ENCODE measurements around the gene ALX4. TPM values are rescaled to one million over a fixed set of nuclear protein-coding genes. Genes with fewer than 3 reads are reported as not detected.

The ALX4 gene
- polyA plus RNA-seq, 2 of the 4 experiments (the other 2 are of a cell fraction), result 1.00 to 5.6 TPM

DNA sequence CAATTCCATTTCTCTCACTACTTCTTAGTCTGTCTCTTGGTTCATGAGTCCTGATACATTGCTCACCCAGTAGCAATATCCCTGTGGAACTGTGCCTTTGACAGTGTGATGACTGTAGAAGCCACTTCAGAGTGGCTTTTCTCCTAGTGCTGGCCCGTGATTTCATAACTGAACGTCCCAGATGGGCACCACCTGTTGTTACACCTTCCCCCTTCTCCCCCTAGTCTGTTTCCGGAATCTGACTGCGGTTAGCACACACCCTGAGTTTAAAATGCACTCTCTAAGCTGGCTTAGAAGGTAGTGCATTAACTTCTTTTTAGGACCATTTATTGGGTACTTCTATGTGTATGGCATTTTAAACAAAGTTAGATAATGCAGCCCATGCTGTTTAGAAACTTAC, 83.0 kb downstream of the ALX4 start:
- Histone ChIP-seq H3K27ac (no peak overlapping the region), H3K9me3 (no peaks in the 10 kb centered on the region), H3K4me2 (no peak overlapping the region), H3K4me1 (peaks cover 7% of the 10 kb centered on the region), H3K4me3 (no peak overlapping the region)
- TF ChIP-seq HEYL (CRISPR knock-in tag; IDR thresholded peaks at IDR 0.05), result no peak
- TF ChIP-seq, protein P1, sequence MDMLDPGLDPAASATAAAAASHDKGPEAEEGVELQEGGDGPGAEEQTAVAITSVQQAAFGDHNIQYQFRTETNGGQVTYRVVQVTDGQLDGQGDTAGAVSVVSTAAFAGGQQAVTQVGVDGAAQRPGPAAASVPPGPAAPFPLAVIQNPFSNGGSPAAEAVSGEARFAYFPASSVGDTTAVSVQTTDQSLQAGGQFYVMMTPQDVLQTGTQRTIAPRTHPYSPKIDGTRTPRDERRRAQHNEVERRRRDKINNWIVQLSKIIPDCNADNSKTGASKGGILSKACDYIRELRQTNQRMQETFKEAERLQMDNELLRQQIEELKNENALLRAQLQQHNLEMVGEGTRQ (IDR thresholded peaks at IDR 0.05), result no peak
- TF ChIP-seq CEBPB (IDR thresholded peaks at IDR 0.05), result no peak
- no peak for TF ChIP-seq JUNB (IDR thresholded peaks at IDR 0.05)
- no peak for TF ChIP-seq KDM1A (IDR thresholded peaks at IDR 0.05; ENCODE audit: low read depth)
- no peak for TF ChIP-seq RCOR1 (IDR thresholded peaks at IDR 0.05; ENCODE audit: low read depth, low read length)
- TF ChIP-seq, protein P2, sequence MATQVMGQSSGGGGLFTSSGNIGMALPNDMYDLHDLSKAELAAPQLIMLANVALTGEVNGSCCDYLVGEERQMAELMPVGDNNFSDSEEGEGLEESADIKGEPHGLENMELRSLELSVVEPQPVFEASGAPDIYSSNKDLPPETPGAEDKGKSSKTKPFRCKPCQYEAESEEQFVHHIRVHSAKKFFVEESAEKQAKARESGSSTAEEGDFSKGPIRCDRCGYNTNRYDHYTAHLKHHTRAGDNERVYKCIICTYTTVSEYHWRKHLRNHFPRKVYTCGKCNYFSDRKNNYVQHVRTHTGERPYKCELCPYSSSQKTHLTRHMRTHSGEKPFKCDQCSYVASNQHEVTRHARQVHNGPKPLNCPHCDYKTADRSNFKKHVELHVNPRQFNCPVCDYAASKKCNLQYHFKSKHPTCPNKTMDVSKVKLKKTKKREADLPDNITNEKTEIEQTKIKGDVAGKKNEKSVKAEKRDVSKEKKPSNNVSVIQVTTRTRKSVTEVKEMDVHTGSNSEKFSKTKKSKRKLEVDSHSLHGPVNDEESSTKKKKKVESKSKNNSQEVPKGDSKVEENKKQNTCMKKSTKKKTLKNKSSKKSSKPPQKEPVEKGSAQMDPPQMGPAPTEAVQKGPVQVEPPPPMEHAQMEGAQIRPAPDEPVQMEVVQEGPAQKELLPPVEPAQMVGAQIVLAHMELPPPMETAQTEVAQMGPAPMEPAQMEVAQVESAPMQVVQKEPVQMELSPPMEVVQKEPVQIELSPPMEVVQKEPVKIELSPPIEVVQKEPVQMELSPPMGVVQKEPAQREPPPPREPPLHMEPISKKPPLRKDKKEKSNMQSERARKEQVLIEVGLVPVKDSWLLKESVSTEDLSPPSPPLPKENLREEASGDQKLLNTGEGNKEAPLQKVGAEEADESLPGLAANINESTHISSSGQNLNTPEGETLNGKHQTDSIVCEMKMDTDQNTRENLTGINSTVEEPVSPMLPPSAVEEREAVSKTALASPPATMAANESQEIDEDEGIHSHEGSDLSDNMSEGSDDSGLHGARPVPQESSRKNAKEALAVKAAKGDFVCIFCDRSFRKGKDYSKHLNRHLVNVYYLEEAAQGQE (IDR thresholded peaks at IDR 0.05), result no peak
- TF ChIP-seq ZSCAN20 (CRISPR knock-in tag; IDR thresholded peaks at IDR 0.05), result no peak
- TF ChIP-seq PHF8 (IDR thresholded peaks at IDR 0.05; ENCODE audit: borderline replicate concordance, low read depth), result no peak
- no peak for TF ChIP-seq NPAS2 (CRISPR knock-in tag; IDR thresholded peaks at IDR 0.05; ENCODE audit: borderline replicate concordance)
- DNase-seq (ENCODE audit: low read depth in 1 of 2, low spot score in 1 of 2) (no peak), FAIRE-seq (no peak), ATAC-seq (no peak)
- 73% methylated on average over 4 of the region's 4 CpGs for WGBS (ENCODE audit: missing lambda C conversion rate)
- POLR2A ChIA-PET, result no interaction called here
- CTCF ChIA-PET, result interaction anchor here (0.9 to 1.5 kb wide), 5 partner anchors 10 to 93 kb away, joined by 3 to 5 read pairs (median 3); no protein-coding TSS in a partner anchor

DNA sequence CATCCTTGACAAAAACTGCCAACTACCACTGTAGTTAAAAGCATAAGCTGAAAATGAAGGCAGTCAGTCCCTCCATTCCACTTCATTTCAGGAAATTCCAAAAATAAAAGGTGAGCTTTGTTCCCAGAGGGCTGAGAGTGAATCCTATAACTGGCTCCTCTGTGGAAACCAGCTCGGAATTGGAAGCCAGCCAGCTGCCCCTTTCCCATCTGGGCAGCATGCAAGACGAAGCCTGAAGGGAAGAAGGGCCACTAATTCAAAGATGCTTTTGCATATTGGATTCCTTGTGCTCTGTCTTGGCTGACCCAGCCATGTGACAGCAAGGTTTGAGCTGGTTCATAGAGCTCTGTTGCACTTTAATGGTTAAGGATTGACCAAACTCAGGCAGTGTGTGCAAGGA, 83.4 kb downstream of the ALX4 start:
- Histone ChIP-seq H3K4me1 (peaks cover 7% of the 10 kb centered on the region), H3K27ac (no peak overlapping the region), H3K4me3 (no peak overlapping the region), H3K4me2 (no peak overlapping the region), H3K9me3 (no peaks in the 10 kb centered on the region)
- TF ChIP-seq, protein P3, sequence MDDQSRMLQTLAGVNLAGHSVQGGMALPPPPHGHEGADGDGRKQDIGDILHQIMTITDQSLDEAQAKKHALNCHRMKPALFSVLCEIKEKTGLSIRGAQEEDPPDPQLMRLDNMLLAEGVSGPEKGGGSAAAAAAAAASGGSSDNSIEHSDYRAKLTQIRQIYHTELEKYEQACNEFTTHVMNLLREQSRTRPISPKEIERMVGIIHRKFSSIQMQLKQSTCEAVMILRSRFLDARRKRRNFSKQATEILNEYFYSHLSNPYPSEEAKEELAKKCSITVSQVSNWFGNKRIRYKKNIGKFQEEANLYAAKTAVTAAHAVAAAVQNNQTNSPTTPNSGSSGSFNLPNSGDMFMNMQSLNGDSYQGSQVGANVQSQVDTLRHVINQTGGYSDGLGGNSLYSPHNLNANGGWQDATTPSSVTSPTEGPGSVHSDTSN (IDR thresholded peaks at IDR 0.05), result no peak
- TF ChIP-seq, protein P4, sequence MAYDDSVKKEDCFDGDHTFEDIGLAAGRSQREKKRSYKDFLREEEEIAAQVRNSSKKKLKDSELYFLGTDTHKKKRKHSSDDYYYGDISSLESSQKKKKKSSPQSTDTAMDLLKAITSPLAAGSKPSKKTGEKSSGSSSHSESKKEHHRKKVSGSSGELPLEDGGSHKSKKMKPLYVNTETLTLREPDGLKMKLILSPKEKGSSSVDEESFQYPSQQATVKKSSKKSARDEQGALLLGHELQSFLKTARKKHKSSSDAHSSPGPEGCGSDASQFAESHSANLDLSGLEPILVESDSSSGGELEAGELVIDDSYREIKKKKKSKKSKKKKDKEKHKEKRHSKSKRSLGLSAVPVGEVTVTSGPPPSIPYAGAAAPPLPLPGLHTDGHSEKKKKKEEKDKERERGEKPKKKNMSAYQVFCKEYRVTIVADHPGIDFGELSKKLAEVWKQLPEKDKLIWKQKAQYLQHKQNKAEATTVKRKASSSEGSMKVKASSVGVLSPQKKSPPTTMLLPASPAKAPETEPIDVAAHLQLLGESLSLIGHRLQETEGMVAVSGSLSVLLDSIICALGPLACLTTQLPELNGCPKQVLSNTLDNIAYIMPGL (CRISPR knock-in tag; IDR thresholded peaks at IDR 0.05; ENCODE audit: borderline replicate concordance), result no peak
- TF ChIP-seq GATA3 (IDR thresholded peaks at IDR 0.05; ENCODE audit: borderline replicate concordance) (no peak), CBX2 (IDR thresholded peaks at IDR 0.05; ENCODE audit: borderline replicate concordance, low read depth) (no peak), RNF2 (IDR thresholded peaks at IDR 0.05; ENCODE audit: borderline replicate concordance, low read depth) (no peak), SMC3 (IDR thresholded peaks at IDR 0.05) (no peak), HEYL (CRISPR knock-in tag; IDR thresholded peaks at IDR 0.05) (no peak), EHF (CRISPR knock-in tag; IDR thresholded peaks at IDR 0.05) (no peak), CHD4 (IDR thresholded peaks at IDR 0.05; ENCODE audit: borderline replicate concordance) (no peak)
- TF ChIP-seq, protein P5, sequence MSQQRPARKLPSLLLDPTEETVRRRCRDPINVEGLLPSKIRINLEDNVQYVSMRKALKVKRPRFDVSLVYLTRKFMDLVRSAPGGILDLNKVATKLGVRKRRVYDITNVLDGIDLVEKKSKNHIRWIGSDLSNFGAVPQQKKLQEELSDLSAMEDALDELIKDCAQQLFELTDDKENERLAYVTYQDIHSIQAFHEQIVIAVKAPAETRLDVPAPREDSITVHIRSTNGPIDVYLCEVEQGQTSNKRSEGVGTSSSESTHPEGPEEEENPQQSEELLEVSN (IDR thresholded peaks at IDR 0.05; ENCODE audit: borderline replicate concordance, low read depth), result no peak
- TF ChIP-seq, protein P1 (IDR thresholded peaks at IDR 0.05), result no peak
- FAIRE-seq, result no peak
- POLR2A ChIA-PET, result no interaction called here
- CTCF ChIA-PET, result interaction anchor here (0.9 to 1.1 kb wide), 2 partner anchors 31 to 41 kb away, joined by 3 to 4 read pairs; no protein-coding TSS in a partner anchor
- DNase-seq (ENCODE audit: low read depth in 1 of 2, low spot score in 1 of 2), result no peak
- WGBS (ENCODE audit: missing lambda C conversion rate), result 79% methylated on average over 2 of the region's 2 CpGs
- ATAC-seq, result no peak

Measured in A549 (cell line).